ENCODE measurements around the gene RUNDC1. TPM values are rescaled to one million over a fixed set of nuclear protein-coding genes. Genes with fewer than 3 reads are reported as not detected.

RUNDC1 gene
- total and polyA plus RNA-seq, 9 donors: 6.1 to 19.4 (median 12.1) TPM

DNA sequence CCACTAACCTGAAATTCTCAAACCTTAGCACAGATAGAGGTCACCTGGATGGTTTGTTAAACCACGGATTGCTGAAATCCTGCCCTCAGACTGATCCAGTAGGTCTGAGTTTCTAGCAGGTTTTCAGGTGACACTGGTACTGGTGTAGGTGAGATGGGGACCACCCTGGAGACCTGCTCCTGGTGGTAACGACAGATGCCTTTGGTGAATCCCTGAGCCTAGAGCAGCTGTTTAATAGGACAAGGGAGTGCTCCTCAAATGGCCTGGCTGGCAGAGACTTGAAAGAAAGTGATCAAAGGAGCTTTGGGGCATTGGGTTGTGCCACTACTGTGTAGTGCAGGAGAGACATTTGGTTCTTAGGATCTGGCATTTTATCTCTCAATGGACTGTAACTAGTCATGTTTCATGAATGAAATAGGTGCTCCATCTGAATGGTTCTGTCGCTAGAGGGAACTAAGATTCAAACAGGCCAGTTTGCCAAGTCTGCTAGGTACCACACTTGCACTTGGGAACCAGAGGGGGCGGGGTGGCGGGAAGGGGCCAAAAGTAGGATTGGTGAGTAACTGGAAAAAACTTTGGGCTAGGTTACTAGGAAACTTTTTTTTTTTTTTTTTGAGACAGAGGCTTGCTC lies 23.3 kb downstream of the RUNDC1 start:
- Histone ChIP-seq H3K27me3 (no peaks in the 10 kb centered on the region), H3K9me3 (no peaks in the 10 kb centered on the region), H3K4me3 (no peak overlapping the region), H3K4me1 (ENCODE audit: insufficient read depth) (peaks cover 5% of the 10 kb centered on the region), H3K36me3 (no peaks in the 10 kb centered on the region), H3K27ac (no peak overlapping the region)
- TF ChIP-seq EP300 (IDR thresholded peaks at IDR 0.05): no peak
- no peak for TF ChIP-seq POLR2A (IDR thresholded peaks at IDR 0.05)
- DNase-seq: no peak
- WGBS, 3 donors: 62 to 75% (median 68%) methylated on average over 5 of the region's 5 CpGs
- intact Hi-C loops (cut with DNase I): no loop called here

DNA sequence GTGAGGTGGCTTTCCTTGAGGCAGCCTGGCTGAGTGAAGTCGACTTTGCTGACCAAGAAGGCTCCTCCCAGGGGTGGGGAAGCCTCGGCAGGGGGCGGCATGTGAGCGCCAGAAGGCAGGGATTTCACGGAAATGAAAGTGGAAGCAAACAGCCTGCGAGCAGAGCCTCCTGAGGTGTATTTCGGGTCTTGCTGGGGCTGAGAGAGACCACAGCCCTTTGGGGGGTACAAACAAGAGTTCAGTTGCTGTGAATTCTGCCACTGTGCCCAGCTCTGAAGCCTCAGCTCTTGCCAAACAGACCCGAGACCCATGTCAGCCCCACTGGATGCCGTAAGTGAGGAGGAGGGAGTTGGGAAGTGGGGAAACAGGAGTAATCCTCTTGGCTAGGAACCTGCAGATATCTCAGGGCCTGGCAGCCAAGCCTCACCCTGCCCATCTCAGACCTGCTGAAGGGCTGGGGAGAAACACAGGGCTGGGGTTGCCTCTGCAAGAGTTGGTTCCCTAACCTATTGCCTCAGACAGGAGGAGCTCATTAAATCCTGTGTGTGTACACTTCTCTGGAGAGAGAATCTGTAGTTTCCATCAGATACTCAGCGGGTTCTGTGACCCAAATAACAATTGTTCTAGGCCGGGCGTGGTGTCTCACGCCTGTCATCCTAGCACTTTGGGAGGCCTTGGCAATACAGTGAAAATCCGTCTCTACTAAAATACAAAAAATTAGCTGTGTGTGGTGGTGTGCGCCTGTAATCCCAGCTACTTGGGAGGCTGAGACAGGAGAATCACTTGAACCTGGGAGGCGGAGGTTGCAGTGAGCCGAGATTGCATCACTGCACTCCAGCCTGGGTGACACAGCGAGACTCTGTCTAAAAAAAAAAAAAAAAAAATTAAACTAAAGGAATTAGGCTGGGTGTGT lies 26.5 kb downstream of the RUNDC1 start, which contains the start of gene IFI35:
Gene IFI35, plus strand, starts transcription at position 146 of the 913 bp plus-strand sequence. Its CDS starts 164 bp downstream, at position 310.
- H3K36me3 ChIP-seq: no peaks in the 10 kb centered on the region
- DNase-seq: peak; percentile 85 to 90 (median 86)
- peak within 1 kb of the TSS; percentile 67 to 81 for H3K27ac ChIP-seq
- WGBS, 3 donors: 15 to 22% (median 18%) methylated on average over 18 of the region's 18 CpGs
- H3K4me3 ChIP-seq: peak within 1 kb of the TSS; percentile 56
- H3K27me3 ChIP-seq: no peaks in the 10 kb centered on the region
- TF ChIP-seq POLR2A (IDR thresholded peaks at IDR 0.05) (peak; percentile 61), EP300 (IDR thresholded peaks at IDR 0.05) (no peak)
- TF ChIP-seq, protein P1, sequence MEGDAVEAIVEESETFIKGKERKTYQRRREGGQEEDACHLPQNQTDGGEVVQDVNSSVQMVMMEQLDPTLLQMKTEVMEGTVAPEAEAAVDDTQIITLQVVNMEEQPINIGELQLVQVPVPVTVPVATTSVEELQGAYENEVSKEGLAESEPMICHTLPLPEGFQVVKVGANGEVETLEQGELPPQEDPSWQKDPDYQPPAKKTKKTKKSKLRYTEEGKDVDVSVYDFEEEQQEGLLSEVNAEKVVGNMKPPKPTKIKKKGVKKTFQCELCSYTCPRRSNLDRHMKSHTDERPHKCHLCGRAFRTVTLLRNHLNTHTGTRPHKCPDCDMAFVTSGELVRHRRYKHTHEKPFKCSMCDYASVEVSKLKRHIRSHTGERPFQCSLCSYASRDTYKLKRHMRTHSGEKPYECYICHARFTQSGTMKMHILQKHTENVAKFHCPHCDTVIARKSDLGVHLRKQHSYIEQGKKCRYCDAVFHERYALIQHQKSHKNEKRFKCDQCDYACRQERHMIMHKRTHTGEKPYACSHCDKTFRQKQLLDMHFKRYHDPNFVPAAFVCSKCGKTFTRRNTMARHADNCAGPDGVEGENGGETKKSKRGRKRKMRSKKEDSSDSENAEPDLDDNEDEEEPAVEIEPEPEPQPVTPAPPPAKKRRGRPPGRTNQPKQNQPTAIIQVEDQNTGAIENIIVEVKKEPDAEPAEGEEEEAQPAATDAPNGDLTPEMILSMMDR (IDR thresholded peaks at IDR 0.05): peak in 1 of 3 donors; percentile 43
- peaks cover 6% of the 10 kb centered on the region for H3K4me1 ChIP-seq (ENCODE audit: insufficient read depth)
- intact Hi-C loops (cut with DNase I): no loop called here
- H3K9me3 ChIP-seq: no peaks in the 10 kb centered on the region

- no peaks in the 10 kb centered on the region for H3K27me3 ChIP-seq
- H3K4me1 ChIP-seq (ENCODE audit: insufficient read depth): peaks cover 8% of the 10 kb centered on the region
- no peak overlapping the region for H3K27ac ChIP-seq
- no peak overlapping the region for H3K4me3 ChIP-seq
- no peak for DNase-seq
- H3K36me3 ChIP-seq: no peaks in the 10 kb centered on the region
- 53 to 71% (median 57%) methylated on average over 5 of the region's 5 CpGs for WGBS, 3 donors
- intact Hi-C loops (cut with DNase I): no loop called here
- H3K9me3 ChIP-seq: no peaks in the 10 kb centered on the region
- TF ChIP-seq POLR2A (IDR thresholded peaks at IDR 0.05): no peak
- TF ChIP-seq, protein P1 (IDR thresholded peaks at IDR 0.05): no peak
- no peak for TF ChIP-seq EP300 (IDR thresholded peaks at IDR 0.05)
These were observed 30.4 kb downstream of the RUNDC1 start for GRCh38 chr17:43010667-43011308.

DNA sequence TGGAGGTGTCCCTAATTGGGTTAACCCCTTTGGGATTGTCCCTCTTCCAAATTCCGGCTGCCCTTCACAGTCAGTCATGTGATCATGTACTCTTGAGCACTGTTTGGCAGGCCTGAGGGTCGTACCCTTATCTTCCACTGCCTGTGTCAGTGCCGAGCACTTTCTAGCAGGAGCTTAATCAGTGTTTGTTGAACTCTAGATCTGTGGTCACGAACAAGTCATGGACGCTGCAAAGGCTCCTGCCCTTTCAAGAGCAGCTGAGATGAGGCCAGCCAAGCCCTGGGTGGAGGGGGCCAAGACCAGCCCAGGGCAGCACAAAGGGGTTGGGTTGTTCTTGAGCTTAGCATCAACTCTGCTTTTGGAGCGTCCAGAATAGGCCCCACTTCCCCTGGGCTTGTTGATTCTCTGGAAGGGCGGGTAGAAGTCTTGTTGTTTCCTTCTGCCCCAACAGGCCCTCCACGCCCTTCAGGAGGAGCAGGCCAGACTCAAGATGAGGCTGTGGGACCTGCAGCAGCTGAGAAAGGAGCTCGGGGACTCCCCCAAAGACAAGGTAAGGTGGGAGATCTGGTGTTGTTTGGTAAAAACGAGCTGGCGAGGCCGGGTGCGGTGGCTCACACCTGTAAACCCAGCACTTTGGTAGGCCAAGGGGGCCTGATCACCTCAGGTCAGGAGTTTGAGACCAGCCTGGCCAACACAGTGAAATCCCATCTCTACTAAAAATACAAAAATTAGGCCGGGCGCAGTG lies 31.5 kb downstream of the RUNDC1 start:
- intact Hi-C loops (cut with DNase I): no loop called here
- no peaks in the 10 kb centered on the region for H3K9me3 ChIP-seq
- peak in 2 of 5 donors; percentile 51 to 81 for DNase-seq
- H3K4me1 ChIP-seq (ENCODE audit: insufficient read depth): peaks cover 8% of the 10 kb centered on the region
- WGBS, 3 donors: 40 to 54% (median 45%) methylated on average over 15 of the region's 15 CpGs
- no peaks in the 10 kb centered on the region for H3K27me3 ChIP-seq
- no peak for TF ChIP-seq POLR2A (IDR thresholded peaks at IDR 0.05)
- TF ChIP-seq, protein P1 (IDR thresholded peaks at IDR 0.05): no peak
- TF ChIP-seq EP300 (IDR thresholded peaks at IDR 0.05): no peak
- peak overlapping the region in 1 of 2 donors; percentile 22 for H3K27ac ChIP-seq
- H3K4me3 ChIP-seq: no peak overlapping the region
- H3K36me3 ChIP-seq: no peaks in the 10 kb centered on the region
